ENCODE data around the gene ARHGAP12.

DNA sequence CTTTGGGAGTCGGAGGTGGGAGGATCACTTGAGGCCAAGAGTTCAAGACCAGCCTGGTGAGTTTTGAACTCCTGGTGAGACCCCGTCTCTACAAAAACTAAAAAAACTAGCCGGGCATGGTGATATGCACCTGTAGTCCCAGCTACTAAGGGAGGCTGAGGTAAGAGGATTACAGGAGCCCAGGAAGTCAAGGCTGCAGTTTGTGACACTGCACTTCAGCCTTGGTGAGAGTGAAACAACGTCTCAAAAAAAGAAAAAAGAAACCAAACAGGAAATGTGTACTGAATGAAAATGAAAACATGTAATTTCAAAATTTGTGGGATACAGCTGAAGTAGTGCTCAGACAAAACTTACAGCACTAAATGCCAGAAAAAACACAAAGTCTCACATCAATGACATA is 7.6 kb downstream of the ARHGAP12 start:
- TF ChIP-seq, protein P1, sequence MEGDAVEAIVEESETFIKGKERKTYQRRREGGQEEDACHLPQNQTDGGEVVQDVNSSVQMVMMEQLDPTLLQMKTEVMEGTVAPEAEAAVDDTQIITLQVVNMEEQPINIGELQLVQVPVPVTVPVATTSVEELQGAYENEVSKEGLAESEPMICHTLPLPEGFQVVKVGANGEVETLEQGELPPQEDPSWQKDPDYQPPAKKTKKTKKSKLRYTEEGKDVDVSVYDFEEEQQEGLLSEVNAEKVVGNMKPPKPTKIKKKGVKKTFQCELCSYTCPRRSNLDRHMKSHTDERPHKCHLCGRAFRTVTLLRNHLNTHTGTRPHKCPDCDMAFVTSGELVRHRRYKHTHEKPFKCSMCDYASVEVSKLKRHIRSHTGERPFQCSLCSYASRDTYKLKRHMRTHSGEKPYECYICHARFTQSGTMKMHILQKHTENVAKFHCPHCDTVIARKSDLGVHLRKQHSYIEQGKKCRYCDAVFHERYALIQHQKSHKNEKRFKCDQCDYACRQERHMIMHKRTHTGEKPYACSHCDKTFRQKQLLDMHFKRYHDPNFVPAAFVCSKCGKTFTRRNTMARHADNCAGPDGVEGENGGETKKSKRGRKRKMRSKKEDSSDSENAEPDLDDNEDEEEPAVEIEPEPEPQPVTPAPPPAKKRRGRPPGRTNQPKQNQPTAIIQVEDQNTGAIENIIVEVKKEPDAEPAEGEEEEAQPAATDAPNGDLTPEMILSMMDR (conservative IDR thresholded peaks at IDR 0.05; ENCODE audit: low read length) = no peak
- TF ChIP-seq EZH2phosphoT487 (IDR thresholded peaks at IDR 0.05; ENCODE audit: borderline replicate concordance, low read depth, low read length) = no peak

Measured in OCI-LY7 (cell line).